Stimulated activated CD8-positive, alpha-beta memory T cell treated with anti-CD3 and anti-CD28 coated beads, Interleukin-12 subunit alpha, Interleukin-12 subunit beta, amount 100 ng/mL, for 1 hour (primary cell): ENCODE data around the gene UROC1.

ENCODE experiments used
- DNase-seq: peaks from one replicate; pipeline ENCODE4 v3.0.0-alpha.2; 2020; ENCODE audit warnings: low read depth

Gene UROC1

DNA sequence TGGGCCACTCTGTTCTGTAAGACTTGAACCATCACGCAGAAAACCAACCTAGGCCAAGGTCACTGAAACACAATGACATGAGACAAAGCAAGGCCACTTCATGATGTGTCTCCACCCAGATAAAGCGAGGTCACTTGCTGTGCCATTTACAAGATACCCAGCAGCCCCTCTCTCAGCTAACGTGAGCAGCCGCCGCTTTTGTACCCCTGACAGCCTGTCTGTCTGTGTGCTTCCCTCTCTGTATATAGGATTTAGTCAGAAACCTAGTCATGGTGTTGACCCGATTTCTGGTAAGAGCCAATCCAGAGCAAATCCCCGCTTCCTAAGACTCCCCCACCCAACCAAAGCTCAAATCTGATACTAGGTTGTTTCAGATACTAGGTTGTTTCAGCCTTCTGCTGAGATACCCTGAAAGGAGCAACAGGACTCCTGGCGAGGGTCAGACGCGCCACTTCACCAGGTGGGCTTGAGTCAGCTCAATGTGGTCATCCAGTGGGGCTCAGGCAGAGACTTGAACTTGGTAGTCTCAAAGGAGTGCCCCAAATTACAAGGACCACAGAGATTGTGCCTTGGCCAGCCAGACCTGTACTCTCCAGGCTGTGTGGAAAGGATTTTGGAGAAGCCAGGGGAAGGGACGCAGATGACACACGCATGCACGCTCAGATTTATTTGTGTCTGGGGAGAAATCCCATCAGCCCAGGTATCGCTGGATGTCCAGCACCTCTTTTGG, 38.8 kb downstream of the UROC1 start:
- DNase-seq, result no peak

DNA sequence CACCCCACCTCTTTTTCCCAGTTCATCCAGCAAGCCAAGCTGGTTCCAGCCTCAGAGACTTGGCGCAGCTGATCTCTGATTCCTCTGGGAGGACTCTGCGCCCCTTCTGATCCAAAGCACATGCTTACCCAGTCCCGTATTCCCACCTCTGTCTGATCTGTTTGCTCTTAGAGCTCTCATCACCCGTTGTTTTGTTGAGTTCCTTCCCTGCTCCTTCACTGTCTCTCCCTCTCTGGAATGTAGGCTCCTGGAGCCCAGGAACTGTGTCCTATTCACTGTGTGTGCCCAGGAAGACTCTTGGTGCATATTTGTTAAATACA, 40.6 kb downstream of the UROC1 start:
- DNase-seq, result no peak

DNA sequence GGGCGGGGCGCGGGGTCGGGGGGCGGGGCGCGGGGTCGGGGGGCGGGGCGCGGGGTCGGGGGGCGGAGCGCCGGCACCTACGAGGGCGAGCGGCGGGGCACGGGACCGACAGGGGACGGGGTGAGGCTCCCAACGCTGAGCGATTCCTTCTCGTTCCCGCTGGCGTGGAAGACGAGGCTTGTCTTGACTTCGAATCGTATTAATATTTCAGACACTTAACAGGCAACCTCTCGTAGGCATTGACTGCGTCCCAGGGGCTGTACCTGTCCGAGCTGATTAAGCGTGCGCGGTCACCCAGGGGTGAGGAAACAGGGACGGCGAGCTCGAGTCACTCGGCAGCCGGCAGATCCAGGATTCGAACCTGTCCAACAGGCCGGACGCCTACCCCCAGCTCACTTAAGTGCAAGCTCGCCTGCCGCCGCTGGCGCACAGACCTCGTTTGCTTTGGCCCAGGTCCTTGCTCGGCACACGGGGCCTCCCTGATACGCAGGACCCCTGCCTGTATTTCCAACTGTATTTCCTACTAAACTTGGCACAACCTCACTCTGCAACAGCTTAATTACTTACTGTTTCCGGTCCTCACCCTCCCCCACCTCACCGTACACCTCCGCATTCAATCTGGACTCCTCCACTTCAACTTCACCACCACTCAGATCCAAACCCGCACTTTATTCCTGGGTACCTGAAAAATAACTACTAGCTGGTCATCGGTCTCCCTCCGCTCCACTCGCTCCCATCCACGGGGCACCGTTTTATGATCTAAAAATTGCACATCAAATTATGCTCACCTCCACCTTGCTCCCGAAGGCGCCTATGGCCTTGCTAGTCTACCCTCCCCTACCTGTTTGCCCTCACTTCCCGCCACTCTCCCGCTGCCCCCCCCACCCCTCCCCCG, 41.2 kb downstream of the UROC1 start:
- no peak for DNase-seq

DNA sequence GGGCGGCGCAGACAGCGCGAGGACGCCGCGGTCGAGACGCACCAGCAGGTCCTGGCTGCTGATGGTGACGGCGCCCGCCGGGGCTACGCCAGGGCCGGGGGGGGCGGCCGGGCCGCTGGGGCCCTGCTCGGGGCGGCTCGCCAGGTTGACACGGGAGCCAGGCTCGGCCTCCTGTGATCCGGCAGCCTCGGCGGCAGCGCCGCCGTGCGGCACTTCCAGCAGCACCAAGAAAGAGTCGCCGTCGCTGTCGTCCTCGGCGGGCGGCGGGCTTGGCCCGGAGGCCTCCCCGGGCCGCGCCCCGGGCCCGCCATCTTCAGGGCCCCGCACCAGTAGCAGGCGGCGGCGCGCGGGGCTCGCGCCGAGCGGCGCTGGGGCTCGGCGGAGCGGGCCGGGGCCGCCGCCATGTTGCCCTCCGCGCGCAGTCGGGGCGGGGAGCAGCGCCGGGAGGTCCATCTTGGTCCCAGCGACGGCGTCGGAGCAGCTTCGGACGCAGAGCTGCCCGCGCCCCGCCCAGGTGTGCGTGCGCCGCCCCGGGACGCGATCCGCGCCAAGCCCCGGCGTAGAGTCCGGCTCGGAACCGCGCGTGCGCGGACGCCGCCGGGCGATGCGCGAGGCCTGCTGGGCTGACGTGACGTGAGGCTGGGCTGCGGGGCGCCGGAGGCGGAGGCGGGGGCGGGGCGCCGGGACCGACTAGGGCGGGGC, 42.0 kb downstream of the UROC1 start, which contains the start of gene ZXDC:
ZXDC (minus strand) TSS at position 479 of the 702 bp plus-strand sequence; CDS start at position 453, 26 bp downstream.
- DNase-seq, result peak; percentile 85

DNA sequence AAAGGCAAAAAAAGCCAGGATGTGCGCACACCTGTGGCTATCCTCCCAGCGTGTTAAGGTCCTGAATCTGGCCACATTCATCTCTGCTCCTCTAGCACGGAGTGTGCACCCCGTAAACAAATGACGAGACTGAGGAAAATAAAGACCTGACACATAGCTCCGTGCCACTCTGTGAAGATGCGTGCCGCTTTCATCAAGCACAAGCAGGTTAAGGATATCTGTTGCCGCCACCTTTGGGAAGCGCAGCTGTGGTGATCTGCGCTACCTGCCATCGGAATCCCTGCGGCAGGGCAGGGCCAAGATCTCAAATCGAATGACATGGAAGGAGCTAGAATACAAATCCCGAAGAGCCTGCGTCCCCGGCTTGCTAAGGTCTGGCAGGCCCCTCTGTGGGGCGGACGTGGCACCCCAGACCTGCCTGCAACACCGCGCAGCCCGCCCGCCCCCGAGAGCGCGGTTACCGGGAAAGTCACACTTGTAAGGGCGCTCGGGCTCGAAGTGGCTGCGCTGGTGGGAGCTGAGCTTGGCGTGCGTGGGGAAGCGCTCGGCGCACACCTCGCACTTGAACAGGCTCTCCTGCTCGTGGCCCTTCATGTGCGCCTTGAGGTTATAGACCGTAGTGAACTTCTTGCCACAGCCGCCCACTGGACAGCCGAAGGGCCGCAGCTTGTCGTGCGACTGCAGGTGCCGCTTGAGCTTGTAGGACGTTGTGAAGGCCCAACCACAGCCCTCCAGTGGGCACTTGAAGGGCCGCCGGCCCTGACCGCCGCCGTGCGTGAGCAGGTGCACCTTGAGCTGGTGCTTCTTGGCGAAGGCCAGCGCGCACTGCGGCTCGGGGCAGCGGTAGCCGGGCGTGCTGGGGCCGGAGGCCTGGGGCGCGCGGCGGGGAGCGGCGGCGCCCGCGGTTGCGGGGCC, 42.8 kb downstream of the UROC1 start:
- DNase-seq, result no peak

DNA sequence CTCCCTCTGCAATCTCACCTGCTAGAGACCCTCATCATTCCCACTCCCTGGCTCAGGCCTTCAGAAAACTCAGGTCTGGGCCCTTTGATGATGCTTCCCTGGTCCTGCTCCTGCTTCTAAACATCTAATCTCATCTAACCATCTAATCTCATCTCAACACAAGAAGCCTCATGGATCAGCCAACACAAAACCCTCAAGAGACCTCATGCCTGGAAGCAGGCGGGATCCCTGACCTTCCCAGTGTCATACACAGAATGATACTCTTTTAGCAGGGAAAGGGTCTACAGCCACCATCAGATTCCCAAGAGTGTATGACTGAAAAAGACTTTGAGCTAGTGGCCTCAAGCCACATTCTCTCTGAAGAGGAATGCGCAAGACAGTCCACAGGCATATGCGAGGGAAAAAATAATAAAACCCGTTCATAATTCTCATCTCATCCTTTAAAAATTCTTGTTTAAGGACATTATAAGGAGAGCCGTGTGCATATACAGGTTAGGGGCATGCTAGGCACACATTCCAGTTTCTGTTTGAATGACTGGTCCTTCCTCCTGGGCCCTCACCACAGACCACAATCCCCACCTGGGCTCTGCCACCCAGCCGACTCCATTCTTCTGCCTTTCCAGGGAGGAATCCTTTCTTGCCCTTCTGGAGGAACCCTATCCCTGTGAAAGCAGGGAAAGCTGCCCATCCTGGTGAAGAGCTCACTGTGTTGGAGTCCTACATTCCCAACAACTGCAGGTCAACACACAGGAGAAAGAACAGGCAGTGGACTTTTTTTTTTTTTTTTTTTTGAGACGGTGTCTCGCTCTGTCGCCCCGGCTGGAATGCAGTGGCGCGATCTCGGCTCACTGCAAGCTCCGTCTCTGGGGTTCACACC, 44.0 kb downstream of the UROC1 start:
- no peak for DNase-seq

DNA sequence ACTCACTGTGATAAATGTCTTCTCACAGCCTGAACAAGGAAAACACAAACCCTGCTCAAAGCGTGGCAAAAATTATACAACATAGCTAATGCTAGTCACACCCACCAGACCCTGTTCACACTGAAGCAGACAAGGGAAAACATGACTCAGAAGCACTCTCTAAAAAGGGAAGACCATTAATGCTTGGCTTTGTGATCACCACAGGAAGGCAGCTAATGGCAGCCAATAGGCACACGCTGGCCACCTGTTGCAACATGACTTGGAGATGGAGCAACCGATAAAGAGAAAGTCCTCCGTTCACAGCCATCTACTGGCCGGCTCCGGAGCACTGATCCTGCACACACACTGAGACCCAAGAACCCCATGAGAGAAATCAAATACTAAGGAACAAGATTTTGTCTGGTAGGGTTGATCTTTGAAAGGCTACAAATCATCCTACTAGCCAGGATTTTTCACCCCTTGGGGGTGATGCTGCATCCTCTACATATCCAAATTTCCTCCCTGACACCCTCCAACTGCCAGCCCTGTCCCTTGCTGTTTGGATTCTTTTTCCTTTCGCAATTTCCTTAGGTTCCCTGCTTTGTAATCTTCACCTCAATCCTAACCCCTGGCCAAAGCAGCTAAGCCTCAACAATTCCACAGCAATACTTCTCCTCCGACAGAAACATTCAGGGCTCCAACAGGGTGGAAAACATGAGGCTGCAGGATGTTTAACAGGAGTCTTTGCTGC, 45.1 kb downstream of the UROC1 start:
- DNase-seq, result no peak

DNA sequence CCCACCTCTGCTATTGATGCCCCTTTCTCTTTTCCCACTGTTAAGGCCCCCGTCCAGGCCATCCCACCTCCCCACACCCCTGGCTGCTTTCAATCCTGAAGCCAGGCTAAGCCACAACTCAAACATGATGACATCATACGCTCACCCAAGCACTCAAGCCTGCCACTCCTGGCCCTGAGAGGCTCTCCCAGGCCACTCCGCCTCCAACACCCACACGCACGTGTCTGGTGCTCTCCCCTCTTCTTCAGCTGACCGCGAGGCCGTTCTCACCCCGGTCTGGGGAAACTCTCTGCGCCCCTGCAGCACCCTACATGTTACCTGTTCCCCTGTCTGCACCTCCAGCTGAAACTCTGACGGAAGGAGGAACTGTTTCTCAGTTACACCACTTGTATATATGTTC, 48.1 kb downstream of the UROC1 start:
- no peak for DNase-seq

DNA sequence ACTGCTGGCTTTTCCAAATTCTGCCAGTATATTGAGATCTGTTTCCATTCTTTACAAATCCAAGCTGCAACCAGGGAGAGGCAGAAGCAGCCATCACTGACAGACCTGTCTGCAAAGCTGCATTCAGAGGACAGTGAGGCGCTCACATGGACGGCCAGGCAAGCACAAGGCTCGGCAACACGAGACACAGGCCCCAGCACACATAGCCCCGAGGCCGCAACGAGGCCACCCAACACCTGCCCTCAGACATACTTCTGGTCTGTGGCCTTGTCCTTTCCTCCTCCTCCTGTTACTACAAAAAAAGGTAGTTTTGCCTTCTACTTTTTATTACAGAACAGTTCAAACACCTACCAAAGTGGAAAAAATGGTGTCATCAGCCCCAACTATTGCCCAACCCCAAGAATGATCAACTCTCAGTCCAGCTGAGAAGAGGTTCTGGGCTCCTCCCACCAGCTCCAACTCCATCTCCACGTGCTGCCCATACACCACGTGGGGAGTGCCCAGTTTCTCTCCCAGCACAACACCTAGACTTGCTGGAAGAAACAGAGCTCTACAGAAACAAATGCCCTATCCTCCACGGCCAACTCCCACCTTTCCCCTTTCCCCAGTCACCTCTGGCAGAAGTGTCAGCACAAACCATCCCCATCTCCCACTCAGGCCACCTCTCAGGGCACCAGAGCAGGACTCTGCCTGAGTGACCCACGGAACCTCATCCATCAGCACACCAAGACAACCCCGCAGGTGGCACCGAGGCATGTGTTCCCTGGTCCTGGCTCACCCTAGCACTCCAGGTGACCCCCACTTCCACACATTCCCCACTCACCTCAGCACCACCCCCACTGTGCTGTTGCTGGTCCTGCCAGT, 49.3 kb downstream of the UROC1 start:
- no peak for DNase-seq

DNA sequence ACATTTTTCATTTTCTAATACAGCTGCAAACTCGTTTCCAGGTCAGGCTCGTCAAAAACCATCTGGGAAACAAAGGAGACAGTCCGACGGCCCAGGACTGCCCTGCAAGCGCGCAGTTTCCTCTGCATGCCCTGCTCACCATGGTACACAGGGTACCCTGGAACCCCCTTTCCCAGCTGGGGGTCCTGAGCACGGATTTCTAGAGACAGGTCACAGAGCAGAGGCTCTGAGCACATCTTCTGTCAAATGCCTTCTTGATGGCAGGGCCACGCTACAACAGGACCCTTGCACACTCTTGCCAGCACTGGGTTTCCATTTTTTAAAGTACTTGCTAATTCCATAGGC, 50.0 kb downstream of the UROC1 start:
- DNase-seq, result no peak

DNA sequence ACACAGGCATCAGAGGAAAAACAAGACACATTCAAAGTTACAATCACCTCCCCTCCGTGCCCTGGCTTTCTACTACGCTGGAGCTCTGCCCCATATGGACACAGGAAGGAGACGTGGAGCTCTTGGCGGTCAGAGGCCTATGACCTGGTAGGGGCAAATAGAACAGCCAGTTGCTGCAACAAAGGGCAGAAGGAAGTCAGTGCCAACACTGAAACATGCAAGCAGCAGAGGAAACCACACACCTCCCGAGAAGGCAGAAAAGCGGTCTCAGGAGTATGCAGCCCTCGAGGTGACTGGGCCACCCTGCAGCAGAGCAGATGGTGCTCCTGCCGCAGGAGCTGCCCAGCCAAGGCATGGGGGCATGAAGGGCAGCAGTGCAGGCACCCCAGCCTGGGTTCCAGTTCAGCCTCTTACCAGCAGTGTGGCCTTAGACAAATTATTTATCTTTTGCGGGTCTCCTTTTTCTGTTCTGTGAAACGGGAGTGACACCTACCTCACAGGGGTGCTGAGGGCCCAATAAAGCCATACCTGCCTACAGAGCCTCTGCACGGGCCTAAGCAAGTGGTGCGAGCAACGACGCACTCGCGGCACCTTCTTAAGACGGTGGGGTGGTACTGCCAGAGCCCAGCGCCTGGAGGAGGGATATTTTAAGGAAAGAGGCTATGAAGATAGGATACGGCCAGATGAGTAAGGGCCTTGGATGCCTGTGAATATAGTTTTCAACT, 50.5 kb downstream of the UROC1 start:
- DNase-seq, result no peak

DNA sequence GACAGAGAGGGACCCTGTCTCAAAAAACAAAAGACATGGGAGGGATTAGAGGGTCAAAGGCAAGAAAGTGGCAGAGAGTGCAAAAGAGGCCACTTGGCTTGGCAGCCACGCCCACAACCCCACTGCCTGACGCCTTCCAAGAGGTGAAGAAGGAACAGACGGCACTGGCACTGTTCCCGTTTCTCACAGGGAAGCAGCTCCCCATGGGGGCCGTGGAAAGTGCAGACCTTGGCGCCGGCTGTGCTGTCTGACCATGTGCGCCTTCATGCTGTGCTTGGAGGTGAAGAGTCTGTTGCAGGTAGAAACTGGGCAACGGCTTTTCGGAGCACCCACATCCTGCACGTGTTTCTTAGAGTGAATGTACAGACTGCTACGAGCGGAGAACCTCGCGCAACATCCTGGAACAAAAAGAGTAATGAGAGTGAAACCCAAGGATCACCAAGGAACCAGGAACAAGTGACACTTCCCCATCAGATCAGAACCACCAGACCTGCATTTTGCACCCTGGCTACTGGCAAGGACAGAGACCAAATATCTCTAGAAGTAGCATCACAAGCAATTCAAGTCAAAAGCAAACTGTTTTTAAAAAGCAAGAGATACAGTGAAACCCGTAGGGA, 51.5 kb downstream of the UROC1 start:
- DNase-seq, result no peak

DNA sequence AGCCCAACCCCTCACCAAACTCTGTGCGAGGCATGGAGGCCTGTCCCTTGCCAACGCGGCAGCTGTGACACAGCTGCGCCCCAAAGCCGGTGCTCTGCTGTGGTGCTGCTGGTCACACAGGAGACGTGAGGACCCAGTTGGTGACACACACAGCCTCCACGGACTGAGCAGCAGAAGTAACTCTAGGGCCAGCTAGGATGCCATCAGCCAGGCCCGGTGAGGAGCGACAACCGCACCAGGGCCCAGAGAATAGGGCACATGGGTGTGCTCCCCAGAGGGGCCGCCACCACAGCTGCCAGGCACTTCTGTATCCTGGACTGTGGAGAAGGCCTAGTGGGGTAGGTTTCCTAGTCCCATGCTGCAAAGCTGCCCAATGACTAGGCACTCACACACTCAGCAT, 52.6 kb downstream of the UROC1 start:
- no peak for DNase-seq

DNA sequence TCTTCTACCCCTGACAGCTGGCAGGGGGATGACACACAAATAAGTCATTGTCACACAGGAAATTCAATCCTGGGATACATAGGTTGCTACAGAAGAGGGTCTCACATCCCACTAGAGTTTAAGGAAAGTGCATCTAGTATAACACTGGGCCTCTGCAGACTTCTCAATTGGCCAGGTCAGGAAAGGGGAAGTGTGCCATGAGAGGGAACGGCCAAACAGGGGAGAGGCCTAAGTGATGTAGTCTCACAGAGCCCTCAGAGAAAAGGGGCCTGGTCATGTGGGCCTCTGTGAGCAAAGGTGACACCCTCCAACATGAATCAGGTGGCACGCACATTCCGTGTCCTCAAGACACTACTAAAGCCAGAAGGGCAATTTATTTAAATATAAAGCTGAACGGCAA, 53.1 kb downstream of the UROC1 start:
- no peak for DNase-seq

DNA sequence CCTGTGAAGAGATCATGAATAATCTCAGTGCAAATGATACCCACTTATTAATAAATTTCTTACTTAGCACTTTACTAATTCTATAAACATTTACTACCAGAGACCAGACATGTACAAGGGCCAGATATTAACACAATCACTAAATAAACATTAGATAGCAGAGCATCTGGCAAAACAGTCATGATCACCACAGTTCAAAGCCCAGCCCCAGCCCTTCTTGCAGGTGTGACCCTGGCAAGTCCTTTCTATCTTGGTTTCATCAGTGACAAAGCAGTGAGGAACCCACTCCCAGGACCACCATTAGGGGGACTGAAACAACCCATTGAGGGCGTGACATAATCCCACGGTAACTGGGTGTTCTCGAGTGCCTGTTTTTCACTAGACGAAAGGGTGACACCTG, 53.5 kb downstream of the UROC1 start:
- DNase-seq, result no peak

DNA sequence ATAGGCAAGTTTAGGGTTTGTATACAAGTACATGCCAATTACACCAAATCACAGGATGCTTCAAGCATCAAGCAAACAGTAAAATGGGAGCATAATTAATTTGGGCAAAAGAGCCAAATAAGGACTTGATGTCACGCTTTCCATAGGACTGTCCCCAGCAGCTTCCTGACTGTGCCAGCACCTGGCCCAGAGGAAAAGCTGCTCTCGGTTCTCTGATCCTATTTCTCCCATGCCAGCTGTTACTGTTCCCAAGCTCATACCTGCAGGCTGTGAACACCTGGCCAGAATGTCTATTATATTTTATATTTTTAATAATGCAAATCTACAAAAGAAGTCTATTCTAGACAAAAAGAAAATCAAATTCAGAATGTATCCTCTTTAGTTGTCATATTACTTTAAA, 54.1 kb downstream of the UROC1 start:
- DNase-seq, result no peak

DNA sequence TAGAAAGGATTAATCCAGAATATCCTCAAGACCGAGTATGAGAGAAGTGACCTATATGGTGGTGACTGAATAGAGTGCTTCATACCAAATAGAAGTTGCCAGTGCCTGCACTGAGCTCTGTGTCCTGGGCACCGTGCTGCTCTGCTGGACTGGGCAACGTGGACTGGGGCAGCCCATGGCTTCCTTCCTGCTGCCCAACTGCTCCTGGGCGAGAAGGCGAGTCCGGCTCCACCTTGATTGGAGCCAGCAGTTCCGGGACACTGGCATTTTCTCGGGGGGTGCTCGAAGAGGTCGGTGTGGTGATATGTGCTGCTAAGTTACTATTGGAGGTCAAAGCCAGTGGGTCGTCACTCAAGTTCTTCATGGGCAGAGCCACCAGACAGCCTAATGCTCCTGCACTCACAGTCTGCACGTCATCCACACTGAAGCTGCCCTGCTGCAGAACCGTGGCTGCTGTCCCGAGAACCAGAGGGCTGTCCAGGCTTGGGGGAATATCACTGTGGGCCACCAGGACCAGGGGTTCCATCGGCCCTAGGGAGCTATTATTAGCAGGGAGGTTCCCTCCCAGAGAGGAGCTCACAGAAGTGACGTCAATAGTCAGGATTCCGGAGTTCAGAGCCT, 56.0 kb downstream of the UROC1 start:
- no peak for DNase-seq

DNA sequence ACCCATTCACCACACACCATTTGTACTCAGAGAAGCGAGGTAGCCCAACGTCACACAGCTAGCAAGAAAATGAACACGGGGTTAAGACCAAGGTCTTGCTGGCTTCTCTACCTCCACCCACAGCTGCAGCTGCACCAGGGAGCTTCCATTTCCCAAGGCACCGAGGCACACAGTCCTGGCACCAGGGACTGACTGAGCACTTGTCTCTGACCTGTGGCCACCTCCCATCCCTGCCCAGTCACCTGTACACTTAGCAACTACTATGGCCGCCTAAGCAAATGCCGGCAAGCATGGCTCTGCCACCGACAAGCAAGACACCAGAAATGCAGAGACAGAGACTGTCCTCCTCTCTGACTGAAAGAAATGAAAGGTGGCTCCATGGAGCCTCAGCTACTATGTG, 57.2 kb downstream of the UROC1 start:
- no peak for DNase-seq
